ENCODE results near the gene TVP23C. TPM values are rescaled to one million over a fixed set of nuclear protein-coding genes. Genes with fewer than 3 reads are reported as not detected.
"Not testable (repeated sequence)": the region's sequence is repeated elsewhere in the genome, so short reads cannot be mapped to it uniquely, and the experiment has no call there.

Gene TVP23C
- total and polyA plus RNA-seq, 9 of the 15 experiments (the other 6 are each of a cell fraction or from before 2014, with no cell fraction given), result 5.7 to 16.8 (median 8.2) TPM

DNA sequence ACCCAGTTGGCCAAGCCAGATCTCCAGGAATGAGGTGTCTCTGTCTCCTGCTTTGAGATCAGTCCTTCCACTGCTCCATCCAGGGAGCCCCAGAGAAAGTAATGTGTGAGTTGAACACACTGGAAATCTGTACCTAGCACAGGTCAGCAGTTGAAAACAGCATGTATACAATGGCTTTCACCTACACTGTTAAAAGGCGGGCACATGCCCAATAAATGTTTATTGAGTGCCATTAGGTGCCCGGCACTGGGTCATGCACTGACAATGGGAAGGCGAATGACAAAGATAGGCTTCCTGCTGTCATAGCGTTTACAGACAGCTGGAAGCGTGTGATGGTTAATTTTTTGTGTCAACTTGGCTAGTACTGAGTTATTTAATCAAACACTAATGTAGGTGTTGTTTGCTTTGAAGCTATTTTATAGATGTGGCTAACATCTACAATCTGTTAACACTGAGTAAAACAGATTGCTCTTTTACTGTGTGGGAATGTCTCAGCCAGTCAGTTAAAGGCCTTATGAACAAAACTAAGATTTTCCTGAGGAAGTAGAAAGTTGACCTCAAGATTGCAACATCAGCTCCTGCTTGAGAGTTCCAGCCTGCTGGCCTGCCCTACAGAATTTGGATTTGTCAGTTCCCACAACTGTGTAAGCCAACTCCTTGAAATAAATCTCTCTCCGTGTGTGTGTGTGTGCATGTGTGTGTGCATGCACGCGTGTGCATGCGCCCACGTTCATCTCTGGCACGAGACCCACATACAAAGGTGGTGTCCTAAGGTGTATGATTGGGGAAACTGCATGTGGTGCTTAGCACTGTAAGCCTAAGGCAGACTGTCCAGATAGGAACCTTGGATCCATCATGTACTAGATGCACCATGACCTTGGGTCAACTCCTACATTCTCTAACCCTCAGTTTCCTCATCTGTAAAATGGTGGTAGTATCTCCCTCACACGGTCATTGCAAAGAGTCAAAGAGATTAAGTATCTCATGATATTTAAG lies 38.0 kb downstream of the TVP23C start:
- FAIRE-seq; H3K27me3 ChIP-seq (ENCODE audit: control insufficient read depth in 2 of 2, insufficient read depth in 2 of 2, low read length in 2 of 2); H3K4me2 ChIP-seq (ENCODE audit: insufficient read depth, low read length); ATAC-seq; intact Hi-C loops (cut with micrococcal nuclease); H3K79me2 ChIP-seq (ENCODE audit: control insufficient read depth, insufficient read depth, low read length); H3K9me3 ChIP-seq (replicated peaks; ENCODE audit: control insufficient read depth, insufficient read depth, low read depth, low read length); H3K9me1 ChIP-seq (ENCODE audit: control insufficient read depth, insufficient read depth, low read length); in situ Hi-C loops (cut with MboI); H3K4me3 ChIP-seq; H3K27ac ChIP-seq (ENCODE audit: extremely low read depth, low read depth, low read length); POLR2A ChIA-PET; H3K9ac ChIP-seq (ENCODE audit: insufficient read depth in 1 of 2, low read depth in 2 of 2, low read length in 2 of 2); BruUV-seq (replicated peaks); H4K20me1 ChIP-seq (replicated peaks; ENCODE audit: control insufficient read depth, insufficient read depth, low read length); DNase-seq (ENCODE audit: extremely low read depth in 1 of 4, low spot score in 3 of 4); H3K4me1 ChIP-seq (replicated peaks in 1 of 2; ENCODE audit: control insufficient read depth in 2 of 2, insufficient read depth in 2 of 2, low read length in 2 of 2); H3K36me3 ChIP-seq (ENCODE audit: control insufficient read depth, insufficient read depth, low read length); H2AFZ ChIP-seq (ENCODE audit: low read depth, low read length): not testable (repeated sequence)
- WGBS (ENCODE audit: insufficient coverage, low coverage, missing lambda C conversion rate), result 89% methylated on average over 4 of the region's 12 CpGs
- CTCF ChIA-PET (ENCODE audit: low intra/inter-chr PET ratio), result interaction anchor here (0.6 to 1.6 kb wide), 2 partner anchors 265 to 268 kb away, joined by 3 read pairs; no protein-coding TSS in a partner anchor

DNA sequence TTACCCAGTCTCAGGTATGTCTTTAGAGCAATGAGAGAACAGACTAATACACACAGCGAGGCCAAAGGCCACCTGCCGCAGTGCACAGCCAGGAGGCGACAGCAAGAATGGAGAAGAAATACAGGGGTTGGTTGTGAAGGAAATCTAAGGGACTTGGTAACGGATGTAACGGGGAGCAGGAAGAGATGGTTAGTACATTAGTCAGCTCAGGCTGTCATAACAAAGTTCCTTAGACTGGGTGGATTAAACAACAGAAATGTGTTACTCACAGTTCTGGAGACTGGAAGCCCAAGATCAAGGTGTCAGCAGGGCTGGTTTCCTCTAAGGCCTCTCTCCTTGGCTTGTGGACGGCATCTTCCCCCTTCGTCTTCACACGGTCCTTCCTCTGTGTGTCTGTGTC lies 47.1 kb downstream of the TVP23C start:
- ATAC-seq (no peak), FAIRE-seq (no peak), DNase-seq (ENCODE audit: extremely low read depth in 1 of 4, low spot score in 3 of 4) (no peak)
- no peak overlapping the region for H2AFZ ChIP-seq (ENCODE audit: low read depth, low read length)
- H3K79me2 ChIP-seq (ENCODE audit: control insufficient read depth, insufficient read depth, low read length), result no peaks in the 10 kb centered on the region
- in situ Hi-C loops (cut with MboI) (no loop called here), intact Hi-C loops (cut with micrococcal nuclease) (no loop called here)
- ChIA-PET CTCF (ENCODE audit: low intra/inter-chr PET ratio) (no interaction called here), POLR2A (no interaction called here)
- H3K9me3 ChIP-seq (replicated peaks; ENCODE audit: control insufficient read depth, insufficient read depth, low read depth, low read length), result no peaks in the 10 kb centered on the region
- no peaks in the 10 kb centered on the region for H4K20me1 ChIP-seq (replicated peaks; ENCODE audit: control insufficient read depth, insufficient read depth, low read length)
- BruUV-seq (replicated peaks), result no TSS peak
- H3K9me1 ChIP-seq (ENCODE audit: control insufficient read depth, insufficient read depth, low read length), result no peaks in the 10 kb centered on the region
- no peak overlapping the region for H3K9ac ChIP-seq (ENCODE audit: insufficient read depth in 1 of 2, low read depth in 2 of 2, low read length in 2 of 2)
- H3K4me3 ChIP-seq, result no peak overlapping the region
- 100% methylated on average over 2 of the region's 8 CpGs for WGBS (ENCODE audit: insufficient coverage, low coverage, missing lambda C conversion rate)
- H3K27ac ChIP-seq (ENCODE audit: extremely low read depth, low read depth, low read length), result no peak overlapping the region
- H3K36me3 ChIP-seq (ENCODE audit: control insufficient read depth, insufficient read depth, low read length), result peaks cover 10% of the 10 kb centered on the region; the same call in 2 of the 3 replicates
- H3K27me3 ChIP-seq (ENCODE audit: control insufficient read depth in 2 of 2, insufficient read depth in 2 of 2, low read length in 2 of 2), result no peaks in the 10 kb centered on the region
- no peak overlapping the region for H3K4me2 ChIP-seq (ENCODE audit: insufficient read depth, low read length)
- H3K4me1 ChIP-seq (replicated peaks in 1 of 2; ENCODE audit: control insufficient read depth in 2 of 2, insufficient read depth in 2 of 2, low read length in 2 of 2), result no peaks in the 10 kb centered on the region
- TF ChIP-seq ZNF324 (CRISPR knock-in tag; IDR thresholded peaks at IDR 0.05), result no peak
- TF ChIP-seq, protein P1, sequence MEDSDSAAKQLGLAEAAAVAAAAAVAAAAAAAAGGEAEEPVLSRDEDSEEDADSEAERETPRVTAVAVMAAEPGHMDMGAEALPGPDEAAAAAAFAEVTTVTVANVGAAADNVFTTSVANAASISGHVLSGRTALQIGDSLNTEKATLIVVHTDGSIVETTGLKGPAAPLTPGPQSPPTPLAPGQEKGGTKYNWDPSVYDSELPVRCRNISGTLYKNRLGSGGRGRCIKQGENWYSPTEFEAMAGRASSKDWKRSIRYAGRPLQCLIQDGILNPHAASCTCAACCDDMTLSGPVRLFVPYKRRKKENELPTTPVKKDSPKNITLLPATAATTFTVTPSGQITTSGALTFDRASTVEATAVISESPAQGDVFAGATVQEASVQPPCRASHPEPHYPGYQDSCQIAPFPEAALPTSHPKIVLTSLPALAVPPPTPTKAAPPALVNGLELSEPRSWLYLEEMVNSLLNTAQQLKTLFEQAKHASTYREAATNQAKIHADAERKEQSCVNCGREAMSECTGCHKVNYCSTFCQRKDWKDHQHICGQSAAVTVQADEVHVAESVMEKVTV (CRISPR knock-in tag; IDR thresholded peaks at IDR 0.05), result no peak
- TF ChIP-seq, protein P2, sequence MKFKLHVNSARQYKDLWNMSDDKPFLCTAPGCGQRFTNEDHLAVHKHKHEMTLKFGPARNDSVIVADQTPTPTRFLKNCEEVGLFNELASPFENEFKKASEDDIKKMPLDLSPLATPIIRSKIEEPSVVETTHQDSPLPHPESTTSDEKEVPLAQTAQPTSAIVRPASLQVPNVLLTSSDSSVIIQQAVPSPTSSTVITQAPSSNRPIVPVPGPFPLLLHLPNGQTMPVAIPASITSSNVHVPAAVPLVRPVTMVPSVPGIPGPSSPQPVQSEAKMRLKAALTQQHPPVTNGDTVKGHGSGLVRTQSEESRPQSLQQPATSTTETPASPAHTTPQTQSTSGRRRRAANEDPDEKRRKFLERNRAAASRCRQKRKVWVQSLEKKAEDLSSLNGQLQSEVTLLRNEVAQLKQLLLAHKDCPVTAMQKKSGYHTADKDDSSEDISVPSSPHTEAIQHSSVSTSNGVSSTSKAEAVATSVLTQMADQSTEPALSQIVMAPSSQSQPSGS (CRISPR knock-in tag; IDR thresholded peaks at IDR 0.05), result no peak
- no peak for TF ChIP-seq BDP1 (IDR thresholded peaks at IDR 0.05; ENCODE audit: insufficient read depth, insufficient read length)
- TF ChIP-seq POLR3A (IDR thresholded peaks at IDR 0.05; ENCODE audit: borderline replicate concordance, extremely low read depth, insufficient read depth, insufficient read length), result no peak
- TF ChIP-seq, protein P3, sequence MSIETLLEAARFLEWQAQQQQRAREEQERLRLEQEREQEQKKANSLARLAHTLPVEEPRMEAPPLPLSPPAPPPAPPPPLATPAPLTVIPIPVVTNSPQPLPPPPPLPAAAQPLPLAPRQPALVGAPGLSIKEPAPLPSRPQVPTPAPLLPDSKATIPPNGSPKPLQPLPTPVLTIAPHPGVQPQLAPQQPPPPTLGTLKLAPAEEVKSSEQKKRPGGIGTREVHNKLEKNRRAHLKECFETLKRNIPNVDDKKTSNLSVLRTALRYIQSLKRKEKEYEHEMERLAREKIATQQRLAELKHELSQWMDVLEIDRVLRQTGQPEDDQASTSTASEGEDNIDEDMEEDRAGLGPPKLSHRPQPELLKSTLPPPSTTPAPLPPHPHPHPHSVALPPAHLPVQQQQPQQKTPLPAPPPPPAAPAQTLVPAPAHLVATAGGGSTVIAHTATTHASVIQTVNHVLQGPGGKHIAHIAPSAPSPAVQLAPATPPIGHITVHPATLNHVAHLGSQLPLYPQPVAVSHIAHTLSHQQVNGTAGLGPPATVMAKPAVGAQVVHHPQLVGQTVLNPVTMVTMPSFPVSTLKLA (conservative IDR thresholded peaks at IDR 0.05), result no peak
- TF ChIP-seq CEBPB (tag; IDR thresholded peaks at IDR 0.05), result no peak
- no peak for TF ChIP-seq KLF16 (IDR thresholded peaks at IDR 0.05)
- TF ChIP-seq OTX1 (CRISPR knock-in tag; IDR thresholded peaks at IDR 0.05), result no peak
- no peak for TF ChIP-seq ATF7 (IDR thresholded peaks at IDR 0.05)

Measured in K562 (cell line).